ENCODE measurements around the gene FRMPD4.

FRMPD4 gene

GRCh38 chrX:12210196-12210815, 72.0 kb downstream of the FRMPD4 start:
- no peak for DNase-seq (ENCODE audit: low read depth in 2 of 2, low spot score in 1 of 2)

- DNase-seq (ENCODE audit: low read depth in 2 of 2, low spot score in 1 of 2): no peak
These were observed 72.7 kb downstream of the FRMPD4 start for GRCh38 chrX:12210971-12211370.

- DNase-seq (ENCODE audit: low read depth in 2 of 2, low spot score in 1 of 2): no peak
These were observed 85.4 kb downstream of the FRMPD4 start for GRCh38 chrX:12223650-12224049.

- DNase-seq (ENCODE audit: low read depth in 2 of 2, low spot score in 1 of 2): no peak
These were observed 86.8 kb downstream of the FRMPD4 start for GRCh38 chrX:12225107-12225506.

- DNase-seq (ENCODE audit: low read depth in 2 of 2, low spot score in 1 of 2): no peak
These were observed 89.3 kb downstream of the FRMPD4 start for GRCh38 chrX:12227412-12228041.

GRCh38 chrX:12228862-12229261, 90.6 kb downstream of the FRMPD4 start:
- DNase-seq (ENCODE audit: low read depth in 2 of 2, low spot score in 1 of 2): no peak

- no peak for DNase-seq (ENCODE audit: low read depth in 2 of 2, low spot score in 1 of 2)
These were observed 91.7 kb downstream of the FRMPD4 start for GRCh38 chrX:12229986-12230385.

GRCh38 chrX:12234534-12235329, 96.5 kb downstream of the FRMPD4 start:
- no peak for DNase-seq (ENCODE audit: low read depth in 2 of 2, low spot score in 1 of 2)

- DNase-seq (ENCODE audit: low read depth in 2 of 2, low spot score in 1 of 2): no peak
These were observed 97.9 kb downstream of the FRMPD4 start for GRCh38 chrX:12236156-12236555.

GRCh38 chrX:12237131-12237530, 98.9 kb downstream of the FRMPD4 start:
- DNase-seq (ENCODE audit: low read depth in 2 of 2, low spot score in 1 of 2): no peak

GRCh38 chrX:12237771-12238170, 99.5 kb downstream of the FRMPD4 start:
- DNase-seq (ENCODE audit: low read depth in 2 of 2, low spot score in 1 of 2): no peak

- no peak for DNase-seq (ENCODE audit: low read depth in 2 of 2, low spot score in 1 of 2)
These were observed 101.2 kb downstream of the FRMPD4 start for GRCh38 chrX:12239356-12240082.

GRCh38 chrX:12240491-12240890, 102.2 kb downstream of the FRMPD4 start:
- DNase-seq (ENCODE audit: low read depth in 2 of 2, low spot score in 1 of 2): no peak

GRCh38 chrX:12241026-12241425, 102.8 kb downstream of the FRMPD4 start:
- no peak for DNase-seq (ENCODE audit: low read depth in 2 of 2, low spot score in 1 of 2)

GRCh38 chrX:12245650-12246645, 107.7 kb downstream of the FRMPD4 start:
- no peak for DNase-seq (ENCODE audit: low read depth in 2 of 2, low spot score in 1 of 2)

GRCh38 chrX:12249997-12250396, 111.7 kb downstream of the FRMPD4 start:
- DNase-seq (ENCODE audit: low read depth in 2 of 2, low spot score in 1 of 2): no peak

- no peak for DNase-seq (ENCODE audit: low read depth in 2 of 2, low spot score in 1 of 2)
These were observed 124.9 kb downstream of the FRMPD4 start for GRCh38 chrX:12263211-12263610.

GRCh38 chrX:12269484-12269883, 131.2 kb downstream of the FRMPD4 start:
- no peak for DNase-seq (ENCODE audit: low read depth in 2 of 2, low spot score in 1 of 2)

GRCh38 chrX:12278151-12278550, 139.9 kb downstream of the FRMPD4 start:
- no peak for DNase-seq (ENCODE audit: low read depth in 2 of 2, low spot score in 1 of 2)

- no peak for DNase-seq (ENCODE audit: low read depth in 2 of 2, low spot score in 1 of 2)
These were observed 144.7 kb downstream of the FRMPD4 start for GRCh38 chrX:12282991-12283390.
